ENCODE results near the gene B4GALT6.

DNA sequence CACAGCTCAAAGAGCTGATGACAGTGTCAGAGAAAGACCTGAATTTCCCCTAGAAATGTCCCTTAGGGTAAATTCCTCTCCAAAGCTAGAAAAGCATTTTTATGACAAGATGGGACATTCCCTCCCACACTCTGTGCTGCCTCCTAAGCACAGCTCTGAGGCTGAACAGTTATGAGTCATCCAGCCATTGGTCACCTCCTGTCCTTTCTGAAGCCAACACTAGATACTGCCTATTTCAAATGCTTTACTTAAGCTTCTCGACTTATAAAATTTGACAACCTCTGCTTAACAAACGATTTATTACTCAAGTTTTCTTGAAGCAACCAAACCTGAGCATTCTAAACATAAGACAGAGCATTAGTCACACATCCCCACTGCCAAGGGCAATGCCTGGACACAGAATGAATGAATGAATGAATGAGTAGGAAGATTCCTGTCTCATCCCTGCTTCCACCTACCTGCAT lies 35.4 kb downstream of the B4GALT6 start:
- TF ChIP-seq ZNF274 (IDR thresholded peaks at IDR 0.05; ENCODE audit: borderline replicate concordance, extremely low read depth, low read length), result no peak
- TF ChIP-seq RXRA (IDR thresholded peaks at IDR 0.05; ENCODE audit: insufficient read depth, low read depth, low read length), result no peak
- no peak for TF ChIP-seq SAP30 (IDR thresholded peaks at IDR 0.05; ENCODE audit: insufficient read depth, insufficient replicate concordance, low read length)
- TF ChIP-seq CTCF (IDR thresholded peaks at IDR 0.05; ENCODE audit: control extremely low read depth in 1 of 3, insufficient read depth in 1 of 3, low read depth in 1 of 3, low read length in 3 of 3), result no peak
- no peak for TF ChIP-seq EZH2 (IDR thresholded peaks at IDR 0.05; ENCODE audit: low read depth, low read length, severe bottlenecking)
- TF ChIP-seq CREB1 (IDR thresholded peaks at IDR 0.05), result no peak
- no peak for TF ChIP-seq SIX5 (IDR thresholded peaks at IDR 0.05; ENCODE audit: low read depth, low read length)
- no peak for TF ChIP-seq GTF2F1 (IDR thresholded peaks at IDR 0.05; ENCODE audit: borderline replicate concordance, low read depth, low read length)
- TF ChIP-seq BRCA1 (IDR thresholded peaks at IDR 0.05; ENCODE audit: low read depth, low read length), result no peak
- TF ChIP-seq MAX (IDR thresholded peaks at IDR 0.05), result no peak

All from H1 (cell line).